ENCODE results near the gene SH3PXD2A. TPM values are rescaled to one million over a fixed set of nuclear protein-coding genes. Genes with fewer than 3 reads are reported as not detected.
"Not testable (repeated sequence)": the region's sequence is repeated elsewhere in the genome, so short reads cannot be mapped to it uniquely, and the experiment has no call there.

Gene SH3PXD2A
- total RNA-seq, 1 donor from 2014 or later: 56.2 TPM

GRCh38 chr10:103663236-103663635 lies 192.1 kb downstream of the SH3PXD2A start:
- no peak for TF ChIP-seq CTCF (IDR thresholded peaks at IDR 0.05)
- no peak for TF ChIP-seq POLR2AphosphoS5 (IDR thresholded peaks at IDR 0.05; ENCODE audit: insufficient read depth in 1 of 2, low read depth in 1 of 2)
- TF ChIP-seq POLR2A (IDR thresholded peaks at IDR 0.05): no peak
- intact Hi-C loops (cut with DNase I): no loop called here
- H3K4me3 ChIP-seq: no peak overlapping the region
- no peaks in the 10 kb centered on the region for H3K27me3 ChIP-seq
- H3K9me3 ChIP-seq: no peaks in the 10 kb centered on the region
- peaks cover 88% of the 10 kb centered on the region for H3K4me1 ChIP-seq
- H3K36me3 ChIP-seq: peaks cover 0 to 5% of the 10 kb centered on the region in 2 donors
- H3K27ac ChIP-seq: peak overlapping the region; percentile 94
- no peak for DNase-seq (ENCODE audit: extremely low spot score in 2 of 2)

GRCh38 chr10:103662704-103663103 lies 192.7 kb downstream of the SH3PXD2A start:
- H3K4me3 ChIP-seq; H3K27me3 ChIP-seq; H3K36me3 ChIP-seq; H3K9me3 ChIP-seq; DNase-seq (ENCODE audit: extremely low spot score in 2 of 2): not testable (repeated sequence)
- Histone ChIP-seq H3K27ac (peak overlapping the region; percentile 94), H3K4me1 (peaks cover 85% of the 10 kb centered on the region)
- intact Hi-C loops (cut with DNase I): loop anchor here (1.0 kb wide), 1 partner anchor 45 kb away; no protein-coding TSS in a partner anchor

GRCh38 chr10:103661198-103661950 lies 194.0 kb downstream of the SH3PXD2A start:
- no peaks in the 10 kb centered on the region for H3K27me3 ChIP-seq
- peak in 1 of 2 donors; percentile 97 for DNase-seq (ENCODE audit: extremely low spot score in 2 of 2)
- peaks cover 0 to 16% of the 10 kb centered on the region in 2 donors for H3K36me3 ChIP-seq
- TF ChIP-seq CTCF (IDR thresholded peaks at IDR 0.05) (no peak), POLR2A (IDR thresholded peaks at IDR 0.05) (peak in 1 of 2 donors; percentile 87), POLR2AphosphoS5 (IDR thresholded peaks at IDR 0.05; ENCODE audit: insufficient read depth in 1 of 2, low read depth in 1 of 2) (peak; percentile 14 to 93)
- H3K4me1 ChIP-seq: peaks cover 73% of the 10 kb centered on the region
- no peaks in the 10 kb centered on the region for H3K9me3 ChIP-seq
- peak overlapping the region; percentile 64 to 68 for H3K4me3 ChIP-seq
- intact Hi-C loops (cut with DNase I): no loop called here
- H3K27ac ChIP-seq: peak overlapping the region; percentile 98

GRCh38 chr10:103660364-103661197 lies 194.8 kb downstream of the SH3PXD2A start:
- H3K27ac ChIP-seq: peak overlapping the region; percentile 98
- H3K4me1 ChIP-seq: peaks cover 69% of the 10 kb centered on the region
- peak in 1 of 2 donors; percentile 30 for TF ChIP-seq POLR2AphosphoS5 (IDR thresholded peaks at IDR 0.05; ENCODE audit: insufficient read depth in 1 of 2, low read depth in 1 of 2)
- TF ChIP-seq CTCF (IDR thresholded peaks at IDR 0.05): no peak
- intact Hi-C loops (cut with DNase I): no loop called here
- H3K27me3 ChIP-seq: no peaks in the 10 kb centered on the region
- H3K4me3 ChIP-seq: peak overlapping the region; percentile 64 to 68
- H3K36me3 ChIP-seq: peaks cover 0 to 16% of the 10 kb centered on the region in 2 donors
- no peak for DNase-seq (ENCODE audit: extremely low spot score in 2 of 2)
- H3K9me3 ChIP-seq: no peaks in the 10 kb centered on the region

- Histone ChIP-seq H3K4me1 (peaks cover 66% of the 10 kb centered on the region), H3K36me3 (peaks cover 0 to 16% of the 10 kb centered on the region in 2 donors), H3K27ac (peak overlapping the region; percentile 98), H3K27me3 (no peaks in the 10 kb centered on the region), H3K9me3 (no peaks in the 10 kb centered on the region), H3K4me3 (peak overlapping the region; percentile 64 to 68)
- TF ChIP-seq CTCF (IDR thresholded peaks at IDR 0.05) (peak in 1 of 3 experiments; percentile 4), POLR2A (IDR thresholded peaks at IDR 0.05) (no peak), POLR2AphosphoS5 (IDR thresholded peaks at IDR 0.05; ENCODE audit: insufficient read depth in 1 of 2, low read depth in 1 of 2) (peak; percentile 56 to 82)
- no peak for DNase-seq (ENCODE audit: extremely low spot score in 2 of 2)
- intact Hi-C loops (cut with DNase I): no loop called here
These were observed 195.6 kb downstream of the SH3PXD2A start for GRCh38 chr10:103659674-103660363.
